Measurements from ENCODE around the gene PPP1R9B.

DNA sequence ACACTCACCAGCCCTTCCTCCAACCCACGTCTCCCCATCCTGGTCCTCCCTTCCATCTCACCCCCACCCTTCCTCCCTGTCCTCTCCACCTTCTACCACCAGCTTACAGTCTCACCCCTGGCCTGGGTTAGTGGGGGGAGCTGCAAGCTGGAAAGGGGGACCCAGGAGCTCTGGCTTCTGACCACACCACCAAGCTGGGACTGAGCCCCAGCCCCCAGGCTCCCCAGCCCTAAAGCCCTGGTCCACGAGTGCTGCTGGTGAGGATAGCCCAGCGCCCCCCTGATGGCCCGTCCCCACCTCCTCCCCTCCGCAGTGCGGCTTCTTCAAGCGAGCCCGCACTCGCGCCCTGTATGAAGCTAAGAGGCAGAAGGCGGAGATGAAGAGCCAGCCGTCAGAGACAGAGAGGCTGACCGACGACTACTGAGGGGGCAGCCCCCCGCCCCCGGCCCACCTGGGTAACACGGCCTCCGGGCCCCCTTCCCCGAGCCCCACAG lies 62.5 kb downstream of the PPP1R9B start:
- TF ChIP-seq, protein P1, sequence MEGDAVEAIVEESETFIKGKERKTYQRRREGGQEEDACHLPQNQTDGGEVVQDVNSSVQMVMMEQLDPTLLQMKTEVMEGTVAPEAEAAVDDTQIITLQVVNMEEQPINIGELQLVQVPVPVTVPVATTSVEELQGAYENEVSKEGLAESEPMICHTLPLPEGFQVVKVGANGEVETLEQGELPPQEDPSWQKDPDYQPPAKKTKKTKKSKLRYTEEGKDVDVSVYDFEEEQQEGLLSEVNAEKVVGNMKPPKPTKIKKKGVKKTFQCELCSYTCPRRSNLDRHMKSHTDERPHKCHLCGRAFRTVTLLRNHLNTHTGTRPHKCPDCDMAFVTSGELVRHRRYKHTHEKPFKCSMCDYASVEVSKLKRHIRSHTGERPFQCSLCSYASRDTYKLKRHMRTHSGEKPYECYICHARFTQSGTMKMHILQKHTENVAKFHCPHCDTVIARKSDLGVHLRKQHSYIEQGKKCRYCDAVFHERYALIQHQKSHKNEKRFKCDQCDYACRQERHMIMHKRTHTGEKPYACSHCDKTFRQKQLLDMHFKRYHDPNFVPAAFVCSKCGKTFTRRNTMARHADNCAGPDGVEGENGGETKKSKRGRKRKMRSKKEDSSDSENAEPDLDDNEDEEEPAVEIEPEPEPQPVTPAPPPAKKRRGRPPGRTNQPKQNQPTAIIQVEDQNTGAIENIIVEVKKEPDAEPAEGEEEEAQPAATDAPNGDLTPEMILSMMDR (IDR thresholded peaks at IDR 0.05; ENCODE audit: borderline replicate concordance, extremely low read depth, low read length, poor library complexity, severe bottlenecking): no peak
- no peak for TF ChIP-seq EZH2 (IDR thresholded peaks at IDR 0.05; ENCODE audit: borderline replicate concordance, low read depth, low read length, severe bottlenecking)
